Chondrocyte (in vitro differentiated cells): ENCODE data around the gene CEP120. TPM values are rescaled to one million over a fixed set of nuclear protein-coding genes. Genes with fewer than 3 reads are reported as not detected.

Source experiments
- DNase-seq: peaks from one replicate; pipeline ENCODE4 v3.0.0; 2021; ENCODE audit warnings: mixed read lengths, low spot score
- H3K27ac Mint-ChIP-seq: one replicate; pipeline ENCODE4 v1.8.0; 2021; ENCODE audit warnings: mild to moderate bottlenecking, moderate library complexity, mixed read lengths; ENCODE audit not compliant: unreplicated experiment
- H3K27me3 Mint-ChIP-seq: 2 replicates; pipeline ENCODE4 v1.8.0; 2021; ENCODE audit warnings: low read depth, mixed read lengths
- H3K36me3 Mint-ChIP-seq: 2 replicates; pipeline ENCODE4 v1.8.0; 2021; ENCODE audit warnings: low read depth, mixed read lengths
- H3K4me1 Mint-ChIP-seq: 2 replicates; pipeline ENCODE4 v1.8.0; 2021; ENCODE audit warnings: low read depth, mild to moderate bottlenecking, mixed read lengths
- H3K4me3 Mint-ChIP-seq: one replicate; pipeline ENCODE4 v1.8.0; 2021; ENCODE audit warnings: mild to moderate bottlenecking, moderate library complexity, mixed read lengths; ENCODE audit not compliant: unreplicated experiment
- H3K9me3 Mint-ChIP-seq: 2 replicates; pipeline ENCODE4 v1.8.0; 2021; ENCODE audit warnings: low read depth, mixed read lengths
- CTCF ChIP-seq: fragments of 200-600 bp; sonication (generic); IDR thresholded peaks from 2 replicates; pipeline ENCODE4 v1.5.0; 2021; ENCODE audit warnings: antibody characterized with exemption, mild to moderate bottlenecking, moderate library complexity
- total RNA-seq: library from RNA; stranded (reverse); gene quantifications from 3 replicates; pipeline ENCODE4 v1.2.1, GENCODE V29; 2021

The CEP120 gene
- total RNA-seq, 1 donor from 2014 or later: 21.1 TPM

DNA sequence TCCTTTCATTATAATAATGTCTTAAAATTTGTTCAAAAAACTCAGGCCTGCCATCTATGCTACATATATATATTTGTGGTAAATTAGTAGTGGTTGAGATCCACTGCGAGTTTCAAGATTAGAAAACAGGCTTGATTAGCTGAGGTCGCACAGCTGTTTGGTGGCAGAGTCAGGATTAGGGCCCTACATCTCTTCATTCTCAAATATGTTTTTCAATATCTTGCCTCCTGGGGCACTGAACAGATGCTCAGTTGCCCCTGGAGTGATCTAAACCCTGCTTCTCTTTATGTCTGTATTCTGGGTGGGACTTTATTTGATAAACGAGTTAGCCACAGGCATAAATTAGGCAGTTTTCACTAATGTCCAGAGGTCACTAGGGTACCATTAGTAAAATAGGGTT lies 27.8 kb upstream of the CEP120 start:
- Mint-ChIP-seq H3K4me3 (no peak overlapping the region), H3K27me3 (peaks cover under 1% of the 10 kb centered on the region), H3K4me1 (peaks cover 5% of the 10 kb centered on the region), H3K9me3 (no peaks in the 10 kb centered on the region), H3K27ac (no peak overlapping the region), H3K36me3 (no peaks in the 10 kb centered on the region)
- TF ChIP-seq CTCF: no peak
- no peak for DNase-seq

GRCh38 chr5:123450640-123451039 lies 27.4 kb upstream of the CEP120 start:
- H3K4me3 Mint-ChIP-seq: no peak overlapping the region
- TF ChIP-seq CTCF: no peak
- peaks cover 2% of the 10 kb centered on the region for H3K27me3 Mint-ChIP-seq
- no peaks in the 10 kb centered on the region for H3K36me3 Mint-ChIP-seq
- no peak for DNase-seq
- peaks cover 5% of the 10 kb centered on the region for H3K4me1 Mint-ChIP-seq
- no peaks in the 10 kb centered on the region for H3K9me3 Mint-ChIP-seq
- H3K27ac Mint-ChIP-seq: no peak overlapping the region

DNA sequence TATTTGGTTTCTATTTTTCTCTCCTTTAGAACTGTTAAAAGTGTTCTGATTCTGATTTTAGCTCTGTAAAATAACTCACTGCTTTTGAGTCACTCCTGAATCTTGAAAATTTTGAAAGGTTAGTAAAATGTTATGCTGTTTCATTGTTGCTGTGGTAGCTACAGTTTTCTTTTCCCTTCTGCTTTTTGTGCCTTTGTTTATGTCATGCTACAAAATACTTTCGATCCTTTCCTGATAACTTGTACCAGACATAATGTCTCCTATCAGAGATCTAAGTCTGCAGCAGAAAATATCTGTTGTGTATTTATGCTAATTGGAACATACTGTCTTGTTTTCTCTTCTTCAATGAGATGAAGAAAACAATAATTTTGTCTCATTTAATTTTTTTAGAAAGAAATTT lies 26.9 kb upstream of the CEP120 start:
- Mint-ChIP-seq H3K4me3 (no peak overlapping the region), H3K4me1 (peaks cover 5% of the 10 kb centered on the region), H3K9me3 (no peaks in the 10 kb centered on the region), H3K27ac (no peak overlapping the region), H3K27me3 (peaks cover 2% of the 10 kb centered on the region), H3K36me3 (no peaks in the 10 kb centered on the region)
- no peak for DNase-seq
- no peak for TF ChIP-seq CTCF

DNA sequence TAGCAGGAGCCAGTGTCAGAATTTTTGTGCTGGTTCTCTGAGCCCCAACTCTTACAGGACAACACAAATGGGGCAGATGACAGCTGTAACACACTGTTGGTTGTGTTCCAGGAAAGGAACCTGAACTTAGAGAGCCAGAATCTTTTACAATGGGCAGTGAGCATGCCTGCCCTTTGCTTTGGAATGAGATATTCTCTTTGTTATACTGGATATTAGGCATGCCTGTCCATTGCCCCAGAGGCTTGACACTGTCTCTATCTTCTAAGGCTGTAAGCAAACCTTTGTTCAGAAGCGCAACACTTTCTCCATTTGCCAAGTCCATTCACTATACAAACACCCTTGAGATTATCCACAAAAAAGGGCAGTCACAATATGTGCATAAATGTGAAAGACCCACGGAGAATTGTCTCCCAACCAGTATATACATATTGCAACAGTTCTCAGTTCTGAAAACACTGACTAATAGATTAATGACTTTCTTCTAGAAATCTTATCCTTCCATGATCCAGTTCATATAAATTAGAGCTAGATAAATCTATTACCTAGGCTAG lies 26.3 kb upstream of the CEP120 start:
- Mint-ChIP-seq H3K27me3 (peaks cover 2% of the 10 kb centered on the region), H3K9me3 (no peaks in the 10 kb centered on the region), H3K4me1 (peaks cover 4% of the 10 kb centered on the region), H3K4me3 (no peak overlapping the region), H3K36me3 (no peaks in the 10 kb centered on the region), H3K27ac (no peak overlapping the region)
- no peak for DNase-seq
- no peak for TF ChIP-seq CTCF

GRCh38 chr5:123448743-123449142 lies 25.5 kb upstream of the CEP120 start:
- no peak overlapping the region for H3K27ac Mint-ChIP-seq
- H3K4me1 Mint-ChIP-seq: no peaks in the 10 kb centered on the region
- peaks cover 2% of the 10 kb centered on the region for H3K27me3 Mint-ChIP-seq
- TF ChIP-seq CTCF: no peak
- no peak overlapping the region for H3K4me3 Mint-ChIP-seq
- no peaks in the 10 kb centered on the region for H3K9me3 Mint-ChIP-seq
- DNase-seq: no peak
- H3K36me3 Mint-ChIP-seq: no peaks in the 10 kb centered on the region
